T follicular helper cell (primary cell): ENCODE results near the gene POLG.

ENCODE experiments used
- DNase-seq: peaks from one replicate; pipeline ENCODE4 v3.0.0-alpha.2; 2020; ENCODE audit warnings: low read depth

Gene POLG

GRCh38 chr15:89370120-89370977, 35.7 kb upstream of the POLG start:
- DNase-seq: no peak

GRCh38 chr15:89369341-89369947, 34.8 kb upstream of the POLG start:
- DNase-seq: no peak

- DNase-seq: no peak
Measured at GRCh38 chr15:89368566-89369223, 34.1 kb upstream of the POLG start.

- no peak for DNase-seq
Measured at GRCh38 chr15:89367485-89368451, 33.1 kb upstream of the POLG start.

GRCh38 chr15:89366656-89367393, 32.2 kb upstream of the POLG start:
- DNase-seq: no peak

- no peak for DNase-seq
Measured at GRCh38 chr15:89365462-89366065, 30.9 kb upstream of the POLG start.

GRCh38 chr15:89364741-89365450, 30.3 kb upstream of the POLG start:
- DNase-seq: no peak

GRCh38 chr15:89364341-89364740, 29.7 kb upstream of the POLG start:
- no peak for DNase-seq

- no peak for DNase-seq
Measured at GRCh38 chr15:89363770-89364169, 29.1 kb upstream of the POLG start.

- no peak for DNase-seq
Measured at GRCh38 chr15:89363133-89363532, 28.5 kb upstream of the POLG start.

GRCh38 chr15:89362203-89363101, 27.8 kb upstream of the POLG start:
- no peak for DNase-seq

GRCh38 chr15:89361451-89362202, 27.0 kb upstream of the POLG start:
- DNase-seq: peak; percentile 46

- no peak for DNase-seq
Measured at GRCh38 chr15:89360294-89360971, 25.8 kb upstream of the POLG start.

GRCh38 chr15:89359471-89360293, 25.1 kb upstream of the POLG start:
- no peak for DNase-seq

- peak; percentile 64 for DNase-seq
Measured at GRCh38 chr15:89358755-89359439, 24.3 kb upstream of the POLG start.

- no peak for DNase-seq
Measured at GRCh38 chr15:89358435-89358754, 23.8 kb upstream of the POLG start.
